Measurements from ENCODE around the gene FAM161B.
"Not testable (repeated sequence)": the region's sequence is repeated elsewhere in the genome, so short reads cannot be mapped to it uniquely, and the experiment has no call there.

Gene FAM161B

GRCh38 chr14:73943083-73943482 is 6.8 kb downstream of the FAM161B start:
- DNase-seq (ENCODE audit: low read depth in 2 of 2) = no peak

GRCh38 chr14:73942180-73942579 is 7.7 kb downstream of the FAM161B start:
- no peak for DNase-seq (ENCODE audit: low read depth in 2 of 2)

- DNase-seq (ENCODE audit: low read depth in 2 of 2) = no peak
Observed at GRCh38 chr14:73937012-73937411, 12.9 kb downstream of the FAM161B start.

- DNase-seq (ENCODE audit: low read depth in 2 of 2) = no peak
Observed at GRCh38 chr14:73936548-73936947, 13.3 kb downstream of the FAM161B start.

- DNase-seq (ENCODE audit: low read depth in 2 of 2) = no peak
Observed at GRCh38 chr14:73935666-73936065, 14.2 kb downstream of the FAM161B start.

- no peak for DNase-seq (ENCODE audit: low read depth in 2 of 2)
Observed at GRCh38 chr14:73924337-73924736, 25.6 kb downstream of the FAM161B start.

- not testable (repeated sequence) for DNase-seq (ENCODE audit: low read depth in 2 of 2)
Observed at GRCh38 chr14:73919457-73919856, 30.4 kb downstream of the FAM161B start.

- DNase-seq (ENCODE audit: low read depth in 2 of 2) = no peak
Observed at GRCh38 chr14:73916324-73916723, 33.6 kb downstream of the FAM161B start.

- DNase-seq (ENCODE audit: low read depth in 2 of 2) = no peak
Observed at GRCh38 chr14:73913256-73913655, 36.6 kb downstream of the FAM161B start.

GRCh38 chr14:73909681-73910080 is 40.2 kb downstream of the FAM161B start:
- DNase-seq (ENCODE audit: low read depth in 2 of 2) = no peak

GRCh38 chr14:73903028-73903427 is 46.9 kb downstream of the FAM161B start:
- DNase-seq (ENCODE audit: low read depth in 2 of 2) = no peak

- no peak for DNase-seq (ENCODE audit: low read depth in 2 of 2)
Observed at GRCh38 chr14:73896521-73896920, 53.4 kb downstream of the FAM161B start.

GRCh38 chr14:73895939-73896338 is 54.0 kb downstream of the FAM161B start:
- no peak for DNase-seq (ENCODE audit: low read depth in 2 of 2)

GRCh38 chr14:73894180-73894687 is 55.7 kb downstream of the FAM161B start:
- DNase-seq (ENCODE audit: low read depth in 2 of 2) = not testable (repeated sequence)

- DNase-seq (ENCODE audit: low read depth in 2 of 2) = no peak
Observed at GRCh38 chr14:73889376-73889775, 60.5 kb downstream of the FAM161B start.

GRCh38 chr14:73888971-73889370 is 60.9 kb downstream of the FAM161B start:
- DNase-seq (ENCODE audit: low read depth in 2 of 2) = no peak

- no peak for DNase-seq (ENCODE audit: low read depth in 2 of 2)
Observed at GRCh38 chr14:73888460-73888725, 61.5 kb downstream of the FAM161B start.

- no peak for DNase-seq (ENCODE audit: low read depth in 2 of 2)
Observed at GRCh38 chr14:73887694-73888459, 62.0 kb downstream of the FAM161B start.

- no peak for DNase-seq (ENCODE audit: low read depth in 2 of 2)
Observed at GRCh38 chr14:73887318-73887616, 62.6 kb downstream of the FAM161B start.

GRCh38 chr14:73886449-73887317 is 63.2 kb downstream of the FAM161B start, which contains the start of gene ZNF410:
TSS of gene ZNF410 (plus strand) at chr14:73886859. CDS start at chr14:73892176, 5,317 bp downstream.
- DNase-seq (ENCODE audit: low read depth in 2 of 2) = peak; percentile 94 to 96

GRCh38 chr14:73884438-73885190 is 65.3 kb downstream of the FAM161B start:
- no peak for DNase-seq (ENCODE audit: low read depth in 2 of 2)
